SK-N-SH (cell line): ENCODE measurements around the gene KRT37. TPM values are rescaled to one million over a fixed set of nuclear protein-coding genes. Genes with fewer than 3 reads are reported as not detected.

ENCODE experiments used
- CTCF ChIA-PET: fragments of 300-600, 350-600 bp; formaldehyde crosslinking; extraction: SDS; loops from one replicate; lab custom pipeline; 2021; lab: Yijun Ruan, JAX
- POLR2A ChIA-PET: fragments of 350-600 bp; sonication (Branson Sonifier 250); formaldehyde crosslinking; extraction: SDS; loops from one replicate; lab custom pipeline; 2020; ENCODE audit warnings: antibody characterized with exemption, inconsistent platforms; lab: Yijun Ruan, JAX
- DNase-seq: peaks from one replicate; pipeline ENCODE4 v3.0.0; 2012
- H2AFZ ChIP-seq: fragments of 200-600 bp; sonication (generic); 2 replicates; pipeline ENCODE4 v1.8.1; 2016; ENCODE audit warnings: antibody characterized with exemption, mild to moderate bottlenecking, low read depth
- H3F3A ChIP-seq: fragments of 200-600 bp; sonication (generic); replicated peaks from 2 replicates; pipeline ENCODE3; 2016; ENCODE audit warnings: antibody characterized with exemption, mild to moderate bottlenecking; ENCODE audit not compliant: insufficient read depth
- H3K27ac ChIP-seq, 2 experiments: fragments of 200-500 bp in 1 of 2; fragments of 200-600 bp in 1 of 2; sonication (Bioruptor generic) in 1 of 2; sonication (generic), shearing (Covaris generic) in 1 of 2; 2 replicates each; pipeline versions ENCODE4 v1.5.1 to v1.6.1; 2014 to 2016; ENCODE audit warnings: low read depth in 2 of 2, inconsistent platforms in 1 of 2, low read length in 1 of 2, mild to moderate bottlenecking in 1 of 2, mixed read lengths in 1 of 2
- H3K27me3 ChIP-seq: fragments of 200-600 bp; sonication (generic), shearing (Covaris generic); 2 replicates; pipeline ENCODE4 v1.6.1; 2016; ENCODE audit warnings: mixed run types; ENCODE audit not compliant: insufficient read depth
- H3K36me3 ChIP-seq, 2 experiments: fragments of 200-500 bp in 1 of 2; fragments of 200-600 bp in 1 of 2; sonication (Bioruptor generic) in 1 of 2; sonication (generic) in 1 of 2; replicated peaks in 1 of 2; 2 replicates each; pipeline versions ENCODE3 to v1.5.1; 2014 to 2016; ENCODE audit warnings: low read length in 1 of 2, mild to moderate bottlenecking in 1 of 2; ENCODE audit not compliant: insufficient read depth in 2 of 2, control insufficient read depth in 1 of 2
- H3K4me1 ChIP-seq, 2 experiments: fragments of 200-500 bp in 1 of 2; fragments of 200-600 bp in 1 of 2; sonication (Bioruptor generic) in 1 of 2; sonication (generic), shearing (Covaris generic) in 1 of 2; 2 replicates each; pipeline versions ENCODE4 v1.5.1 to v1.6.1; 2014 to 2016; ENCODE audit warnings: low read depth in 1 of 2, low read length in 1 of 2, mixed run types in 1 of 2; ENCODE audit not compliant: insufficient read depth in 2 of 2, control insufficient read depth in 1 of 2
- H3K4me2 ChIP-seq: fragments of 200-600 bp; sonication (generic), shearing (Covaris generic); 2 replicates; pipeline ENCODE4 v1.6.1; 2017; ENCODE audit warnings: mixed run types
- H3K4me3 ChIP-seq, 2 experiments: fragments of 200-500 bp in 1 of 2; fragments of 200-600 bp in 1 of 2; sonication (Bioruptor generic) in 1 of 2; sonication (generic), shearing (Covaris generic) in 1 of 2; 2 replicates each; pipeline versions ENCODE4 v1.5.1 to v1.8.1; 2014 to 2016; ENCODE audit warnings: low read depth in 2 of 2, inconsistent platforms in 1 of 2, low read length in 1 of 2, mild to moderate bottlenecking in 1 of 2, mixed read lengths in 1 of 2, moderate library complexity in 1 of 2
- H3K79me2 ChIP-seq: fragments of 200-600 bp; sonication (generic); 2 replicates; pipeline ENCODE4 v1.8.1; 2017; ENCODE audit warnings: mild to moderate bottlenecking; ENCODE audit not compliant: insufficient read depth
- H3K9ac ChIP-seq: fragments of 200-600 bp; sonication (generic); 2 replicates; pipeline ENCODE4 v1.6.1; 2017; ENCODE audit warnings: mixed run types
- H3K9me2 ChIP-seq: fragments of 200-600 bp; sonication (generic); 2 replicates; pipeline ENCODE4 v1.6.1; 2017; ENCODE audit warnings: mixed run types
- H3K9me3 ChIP-seq: fragments of 200-600 bp; sonication (generic); 2 replicates; pipeline ENCODE4 v1.6.1; 2017; ENCODE audit warnings: mixed run types, mild to moderate bottlenecking, moderate library complexity
- H4K20me1 ChIP-seq: fragments of 200-600 bp; sonication (generic); 2 replicates; pipeline ENCODE4 v1.6.1; 2017; ENCODE audit warnings: mild to moderate bottlenecking, mixed run types; ENCODE audit not compliant: insufficient read depth
- CTCF ChIP-seq: fragments of 200-600 bp; sonication (generic); IDR thresholded peaks from 2 replicates; pipeline ENCODE4 v1.6.1; 2017; ENCODE audit warnings: antibody characterized with exemption, mild to moderate bottlenecking, moderate library complexity
- EP300 ChIP-seq, 2 experiments: IDR thresholded peaks; 2 replicates each; pipeline versions ENCODE4 v1.4.0 to v1.6.1; 2012; ENCODE audit warnings: borderline replicate concordance in 1 of 2, low read depth in 1 of 2, low read length in 1 of 2
- EZH2phosphoT487 ChIP-seq: fragments of 200-600 bp; sonication (generic); IDR thresholded peaks from 2 replicates; pipeline ENCODE4 v1.6.1; 2017; ENCODE audit warnings: low read depth, mixed run types, mild to moderate bottlenecking, antibody characterized with exemption, moderate library complexity, borderline replicate concordance
- GATA2 ChIP-seq: sonication (generic); formaldehyde crosslinking; IDR thresholded peaks from 2 replicates; pipeline ENCODE4 v1.5.0; 2020; ENCODE audit warnings: mild to moderate bottlenecking, missing genetic modification reagents
- IRF3 ChIP-seq: fragments of 150-350 bp; IDR thresholded peaks from 2 replicates; pipeline ENCODE4 v1.6.1; 2016; ENCODE audit warnings: mild to moderate bottlenecking, low read depth, low read length
- MAX ChIP-seq: IDR thresholded peaks from 2 replicates; pipeline ENCODE4 v1.4.0; 2012; ENCODE audit warnings: low read depth
- MEF2A ChIP-seq: IDR thresholded peaks from 2 replicates; pipeline ENCODE4 v1.4.0; 2012; ENCODE audit warnings: low read depth, borderline replicate concordance
- MXI1 ChIP-seq: IDR thresholded peaks from 2 replicates; pipeline ENCODE4 v1.6.1; 2012; ENCODE audit warnings: mild to moderate bottlenecking, low read depth, low read length, improper control_type of control experiment
- PBX3 ChIP-seq: IDR thresholded peaks from 2 replicates; pipeline ENCODE4; 2012
- RAD21 ChIP-seq: IDR thresholded peaks from 2 replicates; pipeline ENCODE4 v1.6.1; 2012; ENCODE audit warnings: mild to moderate bottlenecking, low read length
- RCOR1 ChIP-seq: fragments of 150-350 bp; IDR thresholded peaks from 2 replicates; pipeline ENCODE4 v1.6.1; 2017; ENCODE audit warnings: antibody characterized with exemption, low read length
- RXRA ChIP-seq: IDR thresholded peaks from 2 replicates; pipeline ENCODE4 v1.4.0; 2012; ENCODE audit warnings: low read depth, mild to moderate bottlenecking, borderline replicate concordance
- SMC3 ChIP-seq: IDR thresholded peaks from 2 replicates; pipeline ENCODE4 v1.6.1; 2012; ENCODE audit warnings: low read depth, low read length, improper control_type of control experiment
- TEAD4 ChIP-seq: IDR thresholded peaks from 2 replicates; pipeline ENCODE4 v1.4.0; 2012; ENCODE audit warnings: mild to moderate bottlenecking, borderline replicate concordance; ENCODE audit not compliant: insufficient read depth
- USF2 ChIP-seq: fragments of 150-350 bp; IDR thresholded peaks from 2 replicates; pipeline ENCODE4 v1.6.1; 2017; ENCODE audit warnings: antibody characterized with exemption, low read length, low read depth, borderline replicate concordance
- WGBS: methylation state at CpG from one replicate; pipeline ENCODE4 v1.1.6; 2017; ENCODE audit warnings: low lambda C conversion rate; 5-methylcytosine and 5-hydroxymethylcytosine counted together
- polyA plus RNA-seq, 3 experiments: library from polyadenylated mRNA; depleted of rRNA; stranded (reverse); fragments of >200 nt; gene quantifications; 2 replicates each; pipeline ENCODE4 v1.2.3, GENCODE V29; 2012

The KRT37 gene
- polyA plus RNA-seq, 1 of the 3 experiments (the other 2 are of a cell fraction) = not detected

- no peaks in the 10 kb centered on the region for H3K9me3 ChIP-seq
- H3K79me2 ChIP-seq = no peaks in the 10 kb centered on the region
- H3K4me2 ChIP-seq = no peak within 1 kb of the TSS
- H3F3A ChIP-seq = no peaks in the 10 kb centered on the region
- no peak for DNase-seq
- ChIA-PET POLR2A (no interaction called here), CTCF (interaction anchor here (1.1 kb wide), 1 partner anchor 266 kb away, joined by 3 read pairs; no protein-coding TSS in a partner anchor)
- H3K4me1 ChIP-seq = peaks cover 0 to 4% of the 10 kb centered on the region in 2 experiments; a peak in 1 of 4 replicates
- TF ChIP-seq EZH2phosphoT487 (no peak), RAD21 (no peak), MAX (no peak), MXI1 (no peak), RCOR1 (no peak), MEF2A (no peak), CTCF (no peak), SMC3 (no peak), RXRA (no peak), USF2 (no peak), EP300 (IDR thresholded peaks at IDR 0.05; ENCODE audit: borderline replicate concordance in 1 of 2, low read depth in 1 of 2, low read length in 1 of 2) (no peak), TEAD4 (no peak), IRF3 (no peak), GATA2 (CRISPR knock-in tag) (no peak), PBX3 (no peak)
- H3K36me3 ChIP-seq = no peaks in the 10 kb centered on the region
- WGBS = 65% methylated on average over 15 of the region's 16 CpGs
- H3K27ac ChIP-seq = no peak within 1 kb of the TSS
- H4K20me1 ChIP-seq = no peaks in the 10 kb centered on the region
- no peaks in the 10 kb centered on the region for H3K27me3 ChIP-seq
- no peak within 1 kb of the TSS for H3K9ac ChIP-seq
- no peaks in the 10 kb centered on the region for H3K9me2 ChIP-seq
- no peak within 1 kb of the TSS for H3K4me3 ChIP-seq
- H2AFZ ChIP-seq = no peak within 1 kb of the TSS
Observed at GRCh38 chr17:41396996-41397660, 27.3 kb downstream of the KRT37 start, which contains the start of gene KRT31. KRT31 (minus strand) TSS chr17:41397608; CDS start chr17:41397539, 69 bp downstream.
